K562 (cell line): ENCODE measurements around the gene VPREB1. TPM values are rescaled to one million over a fixed set of nuclear protein-coding genes. Genes with fewer than 3 reads are reported as not detected.

Source experiments
- CLOCK ChIP-seq: fragments of 250-450 bp; sonication (Bioruptor Pico); IDR thresholded peaks from 2 replicates; pipeline ENCODE4 v1.4.0; 2020; ENCODE audit warnings: mild to moderate bottlenecking, moderate library complexity, borderline replicate concordance
- FOXJ3 ChIP-seq: sonication (generic); formaldehyde crosslinking; IDR thresholded peaks from 2 replicates; pipeline ENCODE4 v1.4.0; 2020; ENCODE audit warnings: mild to moderate bottlenecking, missing genetic modification reagents
- GABPB2 ChIP-seq: fragments of 250-450 bp; sonication (Bioruptor Pico); conservative IDR thresholded peaks from 2 replicates; pipeline ENCODE4 v1.5.1; 2021; ENCODE audit warnings: mild to moderate bottlenecking
- HCFC1 ChIP-seq: IDR thresholded peaks from 2 replicates; pipeline ENCODE4 v1.6.1; 2012; ENCODE audit warnings: low read depth, low read length, improper control_type of control experiment
- HOXB6 ChIP-seq: fragments of 250-450 bp; sonication (Bioruptor Pico); IDR thresholded peaks from 2 replicates; pipeline ENCODE4 v1.5.1; 2022; ENCODE audit warnings: mild to moderate bottlenecking, borderline replicate concordance
- MED1 ChIP-seq: sonication (generic); formaldehyde crosslinking; IDR thresholded peaks from 2 replicates; pipeline ENCODE4 v1.8.1; 2023; ENCODE audit warnings: missing genetic modification reagents, borderline replicate concordance
- NONO ChIP-seq, 2 experiments: fragments of 200-400 bp in 1 of 2; fragments of 450-650 bp in 1 of 2; formaldehyde crosslinking in 1 of 2; IDR thresholded peaks; 2 replicates each; pipeline ENCODE4 v1.6.1; 2017; ENCODE audit warnings: low read depth in 2 of 2, mild to moderate bottlenecking in 2 of 2, moderate library complexity in 2 of 2, low read length in 1 of 2
- PURB ChIP-seq: sonication (generic); formaldehyde crosslinking; IDR thresholded peaks from 2 replicates; pipeline ENCODE4 v1.9.0; 2021; ENCODE audit warnings: low read depth, mild to moderate bottlenecking, missing genetic modification reagents
- RBM15 ChIP-seq: fragments of 200-400 bp; formaldehyde crosslinking; IDR thresholded peaks from 2 replicates; pipeline ENCODE4 v1.6.1; 2018; ENCODE audit warnings: mild to moderate bottlenecking, low read length, moderate library complexity; ENCODE audit not compliant: insufficient read depth
- RFX7 ChIP-seq: fragments of 250-450 bp; sonication (Bioruptor Pico); IDR thresholded peaks from 2 replicates; pipeline ENCODE4 v1.5.1; 2021; ENCODE audit warnings: mild to moderate bottlenecking
- ZNF445 ChIP-seq: fragments of 250-450 bp; sonication (Bioruptor Pico); IDR thresholded peaks from 2 replicates; pipeline ENCODE4 v1.4.0; 2020; ENCODE audit warnings: low read depth, mild to moderate bottlenecking, moderate library complexity
- polyA plus RNA-seq, 8 experiments: library from polyadenylated mRNA; depleted of rRNA in 4 of 8; stranded (reverse) in 5 of 8; unstranded in 3 of 8; fragments of >200 nt; fragmentation: Nextera tagmentation in 2 of 8; fragmentation: Illumina TruSeq in 1 of 8; extraction: Ambion mirVana in 2 of 8; extraction: Trizol in 1 of 8; gene quantifications; 2 replicates each; pipeline versions ENCODE4 v1.2.1 to v1.2.3, GENCODE V29; 2011 to 2014; ENCODE audit warnings: inconsistent platforms in 1 of 8, missing spikeins in 1 of 8
- total RNA-seq, 7 experiments: library from RNA; depleted of rRNA in 6 of 7; stranded (reverse); fragments of >200 nt in 6 of 7; fragmentation: Illumina TruSeq in 2 of 7; extraction: Trizol in 2 of 7; gene quantifications; 2 replicates each; pipeline versions ENCODE4 v1.2.1 to v1.2.3, GENCODE V29; 2011 to 2021; ENCODE audit warnings: low replicate concordance in 1 of 7
- TF ChIP-seq, protein P1 (sequence below): sonication (generic); formaldehyde crosslinking; IDR thresholded peaks from 2 replicates; pipeline ENCODE4 v1.8.1; 2023; ENCODE audit warnings: mild to moderate bottlenecking, missing genetic modification reagents

Gene VPREB1
- total and polyA plus RNA-seq, 9 of the 15 experiments (the other 6 are each of a cell fraction or from before 2014, with no cell fraction given), result not detected

DNA sequence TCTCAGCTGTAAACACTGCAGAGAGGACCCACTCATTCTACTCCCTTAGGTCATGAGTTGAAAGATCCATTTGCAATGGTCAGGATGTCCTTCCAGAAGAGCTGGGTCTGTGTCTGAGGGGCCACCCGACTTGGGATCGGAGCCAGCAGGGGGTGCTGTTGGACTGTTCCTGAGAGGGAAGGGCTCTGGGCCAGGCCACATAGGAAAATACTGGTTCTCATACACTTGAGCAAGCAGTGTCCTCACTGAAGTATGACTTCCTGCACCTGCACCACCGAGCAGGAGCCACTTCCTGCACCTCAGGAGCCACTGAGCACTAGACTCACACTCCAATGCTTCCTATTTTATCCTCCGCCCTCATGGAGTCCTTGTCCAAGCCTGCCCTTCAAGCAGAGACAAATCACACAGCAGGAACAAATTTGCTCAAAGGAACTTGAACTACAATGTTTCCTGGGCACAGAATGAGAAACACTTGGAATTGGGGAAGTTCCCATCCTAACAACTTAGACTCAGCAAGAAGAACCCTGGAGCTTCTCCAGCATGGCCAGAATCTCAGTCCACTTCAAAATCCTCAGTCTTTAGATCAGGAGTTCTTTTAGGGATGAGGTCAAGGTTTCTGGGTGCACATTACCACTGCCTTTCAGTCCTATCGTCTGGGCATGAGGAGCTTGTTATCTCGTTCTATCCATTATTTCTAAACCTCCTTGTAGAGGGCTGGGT, 36.6 kb upstream of the VPREB1 start (continued):
- no peak for TF ChIP-seq RBM15
- peak; percentile 42; the same call in 1 of the 2 replicates for TF ChIP-seq GABPB2 (CRISPR knock-in tag)
- TF ChIP-seq PURB (CRISPR knock-in tag), result 0 out of 2 replicates have a peak, but pooled peaks have one; percentile 27
- 0 out of 2 replicates have a peak, but pooled peaks have one; percentile 35 for TF ChIP-seq CLOCK (CRISPR knock-in tag)
- peak; percentile 52; the same call in 1 of the 2 replicates for TF ChIP-seq RFX7 (CRISPR knock-in tag)
- TF ChIP-seq HCFC1, result peak; percentile 57
- TF ChIP-seq NONO (IDR thresholded peaks at IDR 0.05; ENCODE audit: low read depth in 2 of 2, low read length in 1 of 2), result peak in 1 of 2 experiments; percentile 39; a peak in 1 of 4 replicates
- TF ChIP-seq FOXJ3, result peak; percentile 67; the same call in 1 of the 2 replicates
- TF ChIP-seq, protein P1, sequence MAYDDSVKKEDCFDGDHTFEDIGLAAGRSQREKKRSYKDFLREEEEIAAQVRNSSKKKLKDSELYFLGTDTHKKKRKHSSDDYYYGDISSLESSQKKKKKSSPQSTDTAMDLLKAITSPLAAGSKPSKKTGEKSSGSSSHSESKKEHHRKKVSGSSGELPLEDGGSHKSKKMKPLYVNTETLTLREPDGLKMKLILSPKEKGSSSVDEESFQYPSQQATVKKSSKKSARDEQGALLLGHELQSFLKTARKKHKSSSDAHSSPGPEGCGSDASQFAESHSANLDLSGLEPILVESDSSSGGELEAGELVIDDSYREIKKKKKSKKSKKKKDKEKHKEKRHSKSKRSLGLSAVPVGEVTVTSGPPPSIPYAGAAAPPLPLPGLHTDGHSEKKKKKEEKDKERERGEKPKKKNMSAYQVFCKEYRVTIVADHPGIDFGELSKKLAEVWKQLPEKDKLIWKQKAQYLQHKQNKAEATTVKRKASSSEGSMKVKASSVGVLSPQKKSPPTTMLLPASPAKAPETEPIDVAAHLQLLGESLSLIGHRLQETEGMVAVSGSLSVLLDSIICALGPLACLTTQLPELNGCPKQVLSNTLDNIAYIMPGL (CRISPR knock-in tag), result peak; percentile 90; the same call in 1 of the 2 replicates
- TF ChIP-seq MED1, result no peak
- 0 out of 2 replicates have a peak, but pooled peaks have one; percentile 0 for TF ChIP-seq HOXB6 (CRISPR knock-in tag)
- TF ChIP-seq ZNF445, result 0 out of 2 replicates have a peak, but pooled peaks have one; percentile 26
